Midbrain (tissue), 1 donor: ENCODE results near the gene SIX5.
A peak's percentile ranks its signal among the peaks of the same experiment; 100 is the strongest.

Experiments used
- DNase-seq: peaks from one replicate; lab custom pipeline; 2025; lab: John Stamatoyannopoulos, UW

The SIX5 gene

GRCh38 chr19:45792470-45793177, 23.6 kb upstream of the SIX5 start, which contains the start of gene DMWD:
Gene DMWD (minus strand): TSS chr19:45792845. CDS start chr19:45792756, 89 bp downstream.
- DNase-seq: peak; percentile 98

DNA sequence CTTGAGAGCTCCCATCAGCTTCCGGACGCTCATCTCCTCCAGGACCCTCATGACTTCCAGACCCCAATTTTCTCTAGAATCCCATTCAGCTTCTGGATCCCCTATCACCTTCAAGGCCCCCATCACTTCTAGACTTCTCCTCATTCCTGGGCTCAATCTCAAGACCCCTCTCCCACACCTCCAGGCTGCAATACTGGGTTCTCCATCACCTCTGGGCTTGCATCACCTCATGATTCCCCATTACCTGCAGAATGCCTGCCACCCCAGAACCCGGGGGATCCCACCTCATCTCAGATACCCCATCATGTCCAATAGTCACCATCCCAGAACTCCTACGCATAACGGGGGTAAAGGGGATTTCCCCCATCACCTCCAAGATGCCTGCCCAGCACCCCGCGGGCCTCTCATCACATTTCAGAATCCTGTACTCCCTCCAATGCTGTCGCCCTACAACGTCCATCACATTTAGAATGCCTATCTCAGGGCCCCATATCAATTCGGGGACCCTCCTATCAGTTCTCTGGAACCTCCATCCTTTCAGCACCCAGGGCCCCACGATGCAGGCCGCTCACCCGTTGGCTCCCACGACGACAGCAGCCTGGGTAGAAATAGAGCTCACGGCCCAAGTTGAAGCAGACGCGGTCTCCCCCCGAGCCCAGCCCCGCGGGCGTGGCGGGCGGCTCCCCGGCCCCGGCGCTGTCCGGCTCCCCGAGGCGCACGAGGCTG, 22.9 kb upstream of the SIX5 start:
- DNase-seq: no peak

GRCh38 chr19:45790942-45791341, 21.9 kb upstream of the SIX5 start:
- peak; percentile 31 for DNase-seq

GRCh38 chr19:45789035-45789786, 20.2 kb upstream of the SIX5 start:
- DNase-seq: no peak

DNA sequence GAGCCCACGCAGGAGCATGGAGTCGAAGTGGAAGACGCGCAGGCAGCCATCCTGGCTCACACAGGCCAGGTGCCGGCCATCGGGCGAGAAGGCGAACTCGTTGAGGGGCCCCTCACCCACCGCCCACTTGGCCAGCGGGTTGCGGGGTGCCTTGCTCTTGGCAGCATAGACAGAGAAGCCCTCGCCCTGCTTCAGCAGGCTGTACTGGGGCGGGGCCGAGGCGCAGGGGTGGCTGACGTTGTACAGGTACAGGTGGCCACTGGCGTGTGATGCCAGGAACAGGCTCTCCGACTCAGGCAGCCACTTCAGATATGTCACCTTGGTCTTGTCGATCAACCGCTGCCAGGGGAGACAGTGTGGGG, 17.5 kb upstream of the SIX5 start:
- DNase-seq: no peak

- DNase-seq: no peak
Observed at GRCh38 chr19:45785781-45786532, 16.9 kb upstream of the SIX5 start.

DNA sequence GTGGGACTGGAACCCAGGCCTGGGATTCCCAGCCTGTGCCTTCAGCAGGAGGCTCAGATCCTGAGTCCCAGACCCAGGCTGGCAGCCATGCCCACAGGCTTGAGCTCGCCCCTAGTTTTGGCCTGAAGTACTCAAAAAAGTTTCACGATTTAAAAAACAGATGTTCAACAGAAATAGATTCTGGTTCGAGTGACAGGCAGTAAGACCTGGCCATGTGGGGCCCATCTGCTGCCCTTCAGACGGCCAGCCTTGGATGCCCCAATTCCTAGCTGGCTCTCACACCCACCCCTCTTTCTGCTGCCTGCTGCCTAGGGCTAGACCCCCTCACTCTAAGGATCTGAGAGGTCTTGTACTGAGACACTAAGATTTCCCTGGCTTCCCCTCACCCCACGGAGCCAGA, 16.0 kb upstream of the SIX5 start:
- no peak for DNase-seq

DNA sequence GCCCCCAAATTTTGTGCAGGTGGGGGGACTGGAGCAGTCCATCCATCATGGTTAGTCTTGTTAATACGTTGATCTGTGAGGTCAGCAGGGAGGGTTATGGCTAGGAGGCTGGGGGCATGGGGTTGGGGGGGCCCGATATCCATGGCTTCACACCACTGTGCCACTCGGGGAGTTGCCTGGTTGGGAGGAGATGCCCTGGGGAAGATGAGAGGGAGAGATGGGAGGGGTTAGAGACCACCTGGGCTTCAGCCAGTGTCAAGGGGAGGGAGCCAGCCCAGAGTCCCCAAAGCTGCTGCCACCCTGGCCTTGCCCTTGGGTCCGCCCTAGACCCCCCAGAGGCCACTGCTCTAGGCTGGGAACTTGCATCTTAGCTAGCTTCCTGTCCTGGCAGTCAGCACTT, 15.0 kb upstream of the SIX5 start:
- no peak for DNase-seq

- DNase-seq: no peak
Observed at GRCh38 chr19:45782820-45783785, 14.1 kb upstream of the SIX5 start.

DNA sequence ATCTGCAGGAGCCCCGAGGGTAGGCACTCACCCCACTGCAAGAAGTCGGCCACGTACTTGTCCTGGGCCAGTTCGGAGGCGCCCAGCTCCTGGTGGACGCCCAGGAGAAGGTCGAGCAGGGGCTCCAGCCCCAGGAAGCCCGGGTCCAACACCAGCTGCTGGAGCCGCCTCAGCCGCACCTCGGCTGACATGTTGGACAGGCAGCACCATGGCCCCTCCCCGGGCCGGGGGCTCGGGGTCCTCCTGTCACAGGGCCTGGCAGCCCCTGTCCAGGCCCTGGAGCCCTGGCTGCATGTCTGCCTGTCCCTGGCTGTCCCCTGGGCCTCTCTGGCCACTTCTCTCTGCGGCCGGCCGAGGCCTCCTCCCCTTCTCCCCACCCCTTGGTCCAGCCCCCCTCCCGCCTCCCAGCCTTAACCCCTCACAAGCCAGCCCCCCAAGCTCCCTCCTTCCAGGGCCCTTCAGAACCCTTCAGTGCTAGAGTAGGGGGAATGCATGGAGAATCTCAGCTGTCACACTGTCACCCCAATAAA, 13.2 kb upstream of the SIX5 start, which contains the start of gene DMPK:
Gene DMPK (minus strand): TSS at position 329 of the 530 bp plus-strand sequence. CDS start 138 bp downstream, at position 191.
- no peak for DNase-seq

DNA sequence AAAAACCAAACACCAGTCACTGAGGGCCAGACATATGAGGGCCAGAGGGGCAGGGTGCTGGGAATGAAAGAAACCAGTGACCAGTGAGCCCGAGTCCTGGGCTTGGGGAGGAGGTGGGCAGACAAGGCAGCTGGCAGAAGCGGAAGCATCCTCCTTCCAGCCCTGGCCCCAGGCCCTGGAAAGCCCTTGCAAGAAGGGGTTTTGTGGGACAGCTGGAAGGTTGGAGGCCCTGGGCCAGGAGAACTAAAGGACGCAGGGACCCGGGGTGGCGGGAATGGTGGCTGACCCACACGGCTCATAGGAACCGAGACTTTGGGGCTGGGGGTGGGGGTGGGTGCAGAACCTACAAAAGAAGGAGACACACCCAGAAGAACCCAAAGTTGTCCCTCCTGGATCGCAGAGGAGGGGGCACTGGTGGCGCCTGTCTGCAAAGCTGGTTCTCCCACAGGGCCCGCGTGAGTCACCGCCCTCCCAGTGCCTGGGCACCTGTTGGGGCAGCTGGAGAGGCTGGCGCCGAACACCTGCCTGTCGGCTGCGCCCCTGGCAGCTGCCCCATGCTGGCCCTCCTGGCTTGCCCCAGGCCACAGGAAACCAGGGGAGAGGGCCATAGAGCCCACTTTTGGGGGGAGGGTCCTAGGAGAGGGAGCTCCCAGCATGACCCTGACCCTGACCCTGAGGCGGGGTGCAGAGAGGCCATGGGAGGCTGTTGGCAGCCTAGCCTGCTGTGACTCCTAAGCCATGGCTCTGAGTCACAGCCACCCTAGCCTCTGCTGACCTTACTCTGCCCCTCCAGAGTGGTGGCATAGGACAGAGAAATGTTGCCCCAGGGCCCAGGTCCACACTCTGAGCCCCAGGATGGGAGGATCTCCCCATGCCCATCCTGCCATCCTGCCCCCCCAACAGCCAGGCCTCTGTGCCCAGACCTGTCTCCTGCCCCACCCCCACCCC, 12.4 kb upstream of the SIX5 start:
- DNase-seq: no peak

- no peak for DNase-seq
Observed at GRCh38 chr19:45780448-45781213, 11.6 kb upstream of the SIX5 start.

DNA sequence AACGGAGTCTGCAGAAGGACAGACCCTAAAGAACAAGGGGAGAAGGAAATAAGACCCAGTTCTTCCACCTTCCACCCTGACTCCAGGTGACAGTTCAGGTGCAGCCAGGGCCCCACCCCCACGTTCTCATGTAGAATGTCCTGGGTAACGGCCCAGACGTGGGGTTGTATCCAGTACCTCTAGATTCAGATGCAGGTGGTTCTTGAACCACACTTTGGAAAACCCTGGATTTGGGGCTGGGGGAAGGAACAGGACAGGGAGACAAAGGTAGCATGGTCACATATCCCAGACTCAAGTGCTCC, 11.0 kb upstream of the SIX5 start:
- no peak for DNase-seq

DNA sequence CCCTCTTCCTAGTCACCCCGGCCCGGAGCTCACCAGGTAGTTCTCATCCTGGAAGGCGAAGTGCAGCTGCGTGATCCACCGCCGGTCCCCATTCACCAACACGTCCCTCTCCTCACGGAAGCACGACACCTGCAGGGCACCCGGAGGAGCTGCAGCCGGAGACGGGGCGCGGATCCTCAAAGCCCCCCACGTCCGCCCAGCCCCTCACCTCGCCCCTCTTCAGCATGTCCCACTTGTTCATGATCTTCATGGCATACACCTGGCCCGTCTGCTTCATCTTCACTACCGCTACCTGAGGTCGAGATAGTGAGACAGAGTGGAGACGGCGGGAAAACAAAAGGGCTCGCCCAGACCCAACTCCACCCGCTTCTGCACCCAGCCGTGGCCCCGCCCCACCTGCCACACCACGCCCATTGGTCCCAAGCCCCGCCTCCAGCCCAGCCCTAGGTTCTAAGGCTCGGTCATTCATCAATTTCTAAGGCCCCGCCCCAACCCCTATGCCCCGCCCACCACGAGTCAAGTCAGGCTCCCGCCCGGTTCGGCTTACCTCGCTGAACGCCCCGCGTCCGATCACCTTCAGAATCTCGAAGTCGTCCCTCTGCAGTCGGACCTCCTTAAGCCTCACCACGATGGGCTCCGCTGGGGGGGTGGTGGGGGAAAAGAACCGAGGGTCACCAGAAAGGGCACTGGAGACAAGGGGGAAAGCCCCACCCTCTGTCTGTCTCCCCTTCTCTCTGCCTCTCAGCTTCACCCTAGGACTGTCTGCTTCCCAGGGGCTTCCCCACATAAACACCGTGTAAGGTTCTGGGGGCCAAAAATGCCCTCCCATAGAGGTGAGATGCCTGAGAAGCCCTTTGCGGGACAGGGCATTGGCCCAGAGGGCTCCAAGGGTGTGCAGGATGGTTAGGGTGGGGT, 10.4 kb upstream of the SIX5 start:
- no peak for DNase-seq

GRCh38 chr19:45778010-45778661, 9.1 kb upstream of the SIX5 start:
- no peak for DNase-seq

GRCh38 chr19:45777395-45777961, 8.4 kb upstream of the SIX5 start:
- DNase-seq: no peak

DNA sequence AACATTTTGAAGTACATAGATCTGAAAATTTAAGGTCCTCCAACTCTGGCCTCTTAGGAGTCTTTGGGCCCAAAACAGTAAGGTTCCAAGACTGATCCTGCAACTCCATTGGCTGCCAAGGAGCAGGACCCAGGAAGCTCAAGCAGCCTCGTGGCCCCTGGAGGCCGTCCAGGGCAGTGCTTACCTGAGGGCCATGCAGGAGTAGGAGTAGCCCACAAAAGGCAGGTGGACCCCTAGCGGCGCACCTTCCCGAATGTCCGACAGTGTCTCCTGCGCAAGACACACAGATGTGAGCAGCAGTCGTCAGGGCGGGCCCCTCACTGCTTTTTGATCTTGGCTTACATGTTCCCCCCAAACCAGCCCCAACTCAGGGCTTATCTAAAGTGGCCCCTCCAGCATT, 5.7 kb upstream of the SIX5 start:
- no peak for DNase-seq
